GM10847 (cell line): ENCODE results near the gene ZCCHC8.

Source experiments
- POLR2A ChIP-seq: IDR thresholded peaks from 2 replicates; pipeline ENCODE4 v1.6.1; 2011; ENCODE audit not compliant: insufficient read length; ENCODE audit errors: extremely low read depth

The ZCCHC8 gene

GRCh38 chr12:122449317-122449716 lies 51.4 kb downstream of the ZCCHC8 start:
- TF ChIP-seq POLR2A = no peak

GRCh38 chr12:122437656-122438121 lies 63.0 kb downstream of the ZCCHC8 start:
- TF ChIP-seq POLR2A = no peak

GRCh38 chr12:122435186-122435585 lies 65.5 kb downstream of the ZCCHC8 start:
- TF ChIP-seq POLR2A = no peak

- no peak for TF ChIP-seq POLR2A
Observed at GRCh38 chr12:122427403-122427802, 73.3 kb downstream of the ZCCHC8 start.

GRCh38 chr12:122423258-122424165 lies 77.2 kb downstream of the ZCCHC8 start:
- no peak for TF ChIP-seq POLR2A

GRCh38 chr12:122422730-122423257 lies 77.9 kb downstream of the ZCCHC8 start:
- TF ChIP-seq POLR2A = no peak

GRCh38 chr12:122421821-122422729 lies 78.7 kb downstream of the ZCCHC8 start, which contains the start of gene CLIP1:
CLIP1 (minus strand) TSS chr12:122422669; CDS start chr12:122380452, 42,217 bp downstream.
- no peak for TF ChIP-seq POLR2A
